DMS153 treated with DMSO at 0.1 percent for 48 hours (cell line): ENCODE data around the gene RPL13A.

Experiments
- DNase-seq: peaks from one replicate; lab custom pipeline; 2025; ENCODE audit not compliant: unreplicated experiment; lab: John Stamatoyannopoulos, UW

Gene RPL13A

DNA sequence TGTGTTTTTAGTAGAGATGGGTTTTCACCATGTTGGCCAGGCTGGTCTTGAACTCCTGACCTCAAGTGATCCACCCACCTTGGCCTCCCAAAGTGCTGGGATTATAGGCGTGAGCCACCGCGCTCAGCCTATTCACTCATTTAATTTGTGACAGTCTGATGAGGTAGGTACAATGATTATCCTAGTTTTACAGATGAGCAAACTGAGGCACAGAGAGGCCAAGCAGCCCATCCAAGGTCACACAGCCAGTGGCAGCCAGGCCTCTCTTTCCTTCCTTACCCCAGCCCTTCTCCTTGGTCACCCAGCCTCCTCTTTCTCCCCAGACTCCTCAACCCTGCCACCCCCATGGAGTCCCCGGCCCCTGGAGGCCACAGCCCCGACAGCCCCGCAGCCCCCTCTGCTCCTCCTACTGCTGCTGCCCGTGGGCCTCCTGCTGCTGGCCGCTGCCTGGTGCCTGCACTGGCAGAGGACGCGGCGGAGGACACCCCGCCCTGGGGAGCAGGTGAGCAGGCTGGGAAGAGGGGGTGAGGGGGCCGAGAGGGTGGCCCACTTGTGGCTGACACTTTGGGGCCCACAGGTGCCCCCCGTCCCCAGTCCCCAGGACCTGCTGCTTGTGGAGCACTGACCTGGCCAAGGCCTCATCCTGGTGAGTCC, 7.3 kb upstream of the RPL13A start:
- no peak for DNase-seq

DNA sequence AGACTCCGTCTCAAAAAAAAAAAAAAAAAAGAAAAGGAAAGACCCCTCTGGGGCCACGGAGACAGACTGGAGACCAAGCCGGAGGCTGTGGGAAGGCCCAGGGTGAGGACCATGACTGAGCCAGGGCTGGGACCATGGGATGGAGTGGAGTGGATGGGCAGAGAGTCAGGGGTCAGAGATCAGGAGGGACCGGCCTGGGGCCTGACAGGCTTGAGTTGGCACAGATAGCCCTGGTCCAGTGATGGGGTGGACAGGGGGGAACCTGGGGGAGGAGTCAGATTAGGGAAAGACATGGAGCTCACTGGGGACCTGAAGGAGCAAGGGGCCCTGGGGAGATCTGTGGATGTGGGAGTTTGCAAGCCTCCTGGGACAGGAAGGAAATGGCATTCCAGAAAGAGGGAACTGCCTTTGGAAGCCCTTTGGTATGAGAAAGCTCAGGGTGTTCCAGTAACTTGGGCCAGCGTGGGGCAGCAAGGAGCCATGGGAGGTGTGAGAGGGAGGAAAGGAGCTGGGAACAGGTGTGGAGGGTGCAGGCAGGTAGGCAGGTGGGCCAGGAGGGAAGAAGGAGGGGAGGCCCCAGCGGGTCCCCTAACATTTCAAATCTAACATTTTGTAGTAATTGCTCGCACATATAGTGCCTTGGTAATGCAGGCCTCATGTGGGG, 6.3 kb upstream of the RPL13A start:
- DNase-seq, result no peak

DNA sequence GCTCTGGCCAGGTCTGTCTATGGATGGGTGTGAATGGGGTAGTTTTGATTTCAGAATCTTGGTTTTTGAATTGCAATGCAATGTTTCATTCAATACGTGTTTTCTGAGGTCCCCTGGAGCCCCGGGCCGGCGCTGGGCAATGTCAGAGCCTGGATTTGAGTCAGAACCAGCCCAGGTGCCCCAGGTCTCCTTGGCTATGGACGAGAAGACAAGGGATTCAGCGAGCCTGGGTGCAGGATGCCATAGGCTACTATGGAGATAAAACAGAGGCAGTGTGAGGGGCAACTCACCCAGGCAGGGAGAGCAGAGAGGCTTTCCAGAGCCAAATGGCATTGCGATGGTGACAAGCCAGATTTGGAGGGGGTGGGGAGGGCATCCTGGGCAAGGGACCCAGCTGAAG, 1.2 kb upstream of the RPL13A start:
- DNase-seq, result no peak

DNA sequence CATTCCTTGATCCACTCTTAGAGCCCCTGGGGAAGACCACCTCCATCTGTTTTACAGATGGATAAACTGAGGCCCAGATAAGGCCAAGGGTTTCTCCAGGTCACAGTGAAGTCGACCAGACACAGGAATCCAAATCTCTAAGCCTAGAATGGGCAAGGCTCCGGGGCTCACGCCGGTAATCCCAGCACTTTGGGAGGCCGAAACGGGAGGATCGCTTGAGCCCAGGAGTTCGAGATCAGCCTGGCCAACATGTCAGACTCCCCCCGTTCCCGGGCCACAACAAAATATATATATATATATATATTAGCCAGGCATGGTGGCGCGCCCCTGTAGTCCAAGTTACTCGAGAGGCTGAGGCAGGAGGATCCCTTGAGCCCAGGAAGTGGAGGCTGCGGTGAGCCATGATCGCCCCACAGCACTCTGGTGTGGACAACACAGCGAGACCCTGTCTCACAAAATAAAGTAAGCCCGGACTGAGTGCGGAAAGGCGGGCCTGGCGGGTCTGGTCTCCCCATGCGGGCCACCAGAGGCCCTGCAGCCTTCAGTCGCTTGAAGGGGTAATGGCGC, 615 bp upstream of the RPL13A start:
- DNase-seq, result no peak

DNA sequence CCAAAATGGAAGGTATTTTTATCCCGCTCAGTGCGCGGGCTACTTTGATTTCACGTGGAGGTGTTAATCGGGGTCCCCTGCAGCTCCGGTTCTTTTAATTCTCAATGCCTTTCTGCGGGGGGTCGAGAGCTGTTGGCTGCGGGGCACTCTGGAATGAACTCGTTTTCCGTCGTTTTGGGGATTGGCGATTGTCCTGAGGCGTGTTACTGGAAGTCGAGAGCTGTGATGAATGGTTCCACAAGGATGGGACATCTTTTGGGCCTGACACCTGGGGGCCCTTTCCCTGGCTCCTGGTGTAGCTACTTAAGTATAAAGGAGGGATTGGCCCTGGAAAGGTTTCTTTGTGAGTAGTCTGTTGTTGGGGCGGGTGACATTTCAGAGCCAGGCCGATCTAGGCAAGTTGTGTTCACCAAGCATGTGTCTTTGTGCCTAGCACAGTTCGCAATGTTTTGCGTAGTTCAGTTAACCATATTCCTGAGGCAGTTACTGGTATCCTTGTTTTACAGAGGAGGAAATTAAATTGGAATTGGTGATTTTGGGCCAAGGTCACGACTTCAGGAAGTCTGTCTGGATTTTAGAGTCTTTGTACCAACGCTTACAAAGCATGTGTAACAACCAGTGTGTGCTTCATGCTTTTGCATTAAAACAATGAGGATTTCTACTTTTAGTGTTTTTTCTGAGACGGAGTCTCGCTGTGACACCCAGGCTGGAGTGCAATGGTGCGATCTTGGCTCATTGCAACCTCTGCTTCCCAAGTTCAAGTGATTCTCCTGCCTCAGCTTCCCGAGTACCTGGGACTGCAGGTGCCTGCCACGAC, 846 bp downstream of the RPL13A start:
- DNase-seq, result no peak

DNA sequence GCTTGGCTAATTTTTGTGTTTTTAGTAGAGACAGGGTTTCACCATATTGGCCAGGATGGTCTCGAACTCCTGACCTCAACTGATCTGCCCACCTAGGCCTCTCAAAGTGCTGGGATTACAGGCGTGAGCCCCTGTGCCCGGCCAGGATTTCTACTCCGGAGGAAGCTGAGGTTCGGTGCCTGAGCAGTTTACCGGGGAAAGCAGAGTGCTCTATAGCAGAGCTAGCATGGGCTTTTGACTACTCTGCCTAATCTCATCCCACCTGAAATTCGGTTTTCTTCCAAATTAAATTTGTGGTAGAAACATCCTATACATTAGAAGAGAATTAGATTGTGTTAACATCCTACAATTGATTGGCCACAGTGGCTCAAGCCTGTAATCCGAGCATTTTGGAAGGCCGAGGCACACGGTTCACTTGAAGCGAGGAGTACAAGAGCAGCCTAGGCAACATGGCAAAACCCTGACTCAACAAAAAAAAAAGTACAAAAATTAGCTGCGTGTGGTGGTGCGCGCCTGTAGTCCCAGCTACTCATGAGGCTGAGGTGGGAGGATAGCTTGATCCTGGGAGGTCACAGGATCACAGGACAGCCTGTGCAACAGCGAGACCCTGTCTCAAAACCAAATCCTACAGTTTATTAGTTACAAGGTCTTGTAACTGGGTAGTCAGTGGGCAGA, 1.6 kb downstream of the RPL13A start:
- DNase-seq, result no peak

DNA sequence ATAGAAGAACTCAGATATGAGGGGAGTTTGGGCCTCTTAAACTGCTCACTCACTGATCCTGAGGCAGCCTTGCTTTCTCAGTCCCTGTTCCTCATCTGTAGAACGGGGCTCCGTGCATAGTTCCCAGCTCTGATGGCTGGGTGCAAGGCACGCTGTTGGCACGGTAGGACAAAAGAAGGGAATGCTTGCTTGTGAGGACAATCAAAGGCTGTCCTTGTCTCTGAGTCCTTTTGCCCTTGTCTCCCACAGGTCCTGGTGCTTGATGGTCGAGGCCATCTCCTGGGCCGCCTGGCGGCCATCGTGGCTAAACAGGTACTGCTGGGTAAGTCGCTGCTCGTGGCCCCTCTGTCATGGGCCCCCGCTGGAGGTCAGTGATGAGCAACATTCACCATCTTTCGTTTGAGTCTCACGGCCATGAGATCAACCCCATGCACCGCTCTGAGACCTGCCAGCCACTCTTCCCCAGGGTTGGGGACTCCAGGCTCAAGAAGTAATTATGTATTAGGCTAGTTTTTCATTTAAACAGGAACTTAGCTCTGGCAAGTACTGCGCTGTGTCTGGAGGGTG, 2.3 kb downstream of the RPL13A start:
- DNase-seq, result no peak

DNA sequence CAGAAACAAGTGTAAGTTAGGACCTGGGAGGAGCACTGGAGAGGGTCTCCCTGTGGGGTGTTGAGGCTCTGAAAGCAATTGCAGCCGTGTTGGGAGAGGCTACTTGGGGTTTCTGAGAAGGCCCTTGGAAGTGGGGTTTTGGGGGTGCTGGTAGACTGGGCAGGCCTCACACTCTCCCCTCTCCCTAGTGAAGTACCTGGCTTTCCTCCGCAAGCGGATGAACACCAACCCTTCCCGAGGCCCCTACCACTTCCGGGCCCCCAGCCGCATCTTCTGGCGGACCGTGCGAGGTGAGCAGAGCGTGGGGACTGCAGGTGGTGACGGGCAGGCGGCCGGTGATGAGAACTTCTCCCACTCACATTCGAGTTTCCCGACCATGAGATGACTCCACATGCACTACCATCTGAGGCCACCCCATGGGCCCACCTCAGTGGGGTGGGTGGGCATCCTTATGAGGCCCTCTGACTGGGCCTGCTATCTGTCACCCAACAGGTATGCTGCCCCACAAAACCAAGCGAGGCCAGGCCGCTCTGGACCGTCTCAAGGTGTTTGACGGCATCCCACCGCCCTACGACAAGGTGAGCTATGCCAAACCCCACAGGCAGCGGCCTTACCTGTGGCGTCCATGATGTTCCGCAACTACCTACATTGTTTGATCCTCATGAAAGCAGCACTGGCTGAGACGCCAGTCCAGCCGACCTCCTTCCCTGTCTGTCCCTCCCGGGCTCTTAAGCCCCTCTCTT, 3.0 kb downstream of the RPL13A start:
- DNase-seq, result no peak

DNA sequence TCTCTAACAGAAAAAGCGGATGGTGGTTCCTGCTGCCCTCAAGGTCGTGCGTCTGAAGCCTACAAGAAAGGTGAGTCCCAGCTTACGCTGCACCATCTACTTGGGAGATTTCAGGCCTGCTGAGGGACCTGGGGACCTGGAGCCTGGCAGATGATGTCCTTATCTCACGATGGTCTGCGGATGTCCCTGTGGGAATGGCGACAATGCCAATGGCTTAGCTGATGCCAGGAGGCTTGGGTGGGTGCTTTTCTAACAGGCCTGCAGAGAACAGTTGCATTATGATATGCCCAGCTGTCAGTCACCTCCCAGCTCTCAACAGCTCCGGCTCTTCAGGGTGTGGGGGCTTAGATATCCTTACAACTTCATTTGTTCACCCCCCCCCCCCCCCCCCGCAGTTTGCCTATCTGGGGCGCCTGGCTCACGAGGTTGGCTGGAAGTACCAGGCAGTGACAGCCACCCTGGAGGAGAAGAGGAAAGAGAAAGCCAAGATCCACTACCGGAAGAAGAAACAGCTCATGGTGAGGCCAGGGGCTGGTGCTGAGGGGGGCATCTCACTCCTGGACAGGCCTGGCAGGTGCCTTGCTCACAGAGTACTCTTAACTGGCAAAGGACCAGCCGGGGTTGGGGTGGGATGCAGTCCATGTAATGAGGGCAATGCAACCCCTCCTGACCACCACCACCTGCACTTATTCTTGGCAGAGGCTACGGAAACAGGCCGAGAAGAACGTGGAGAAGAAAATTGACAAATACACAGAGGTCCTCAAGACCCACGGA, 3.8 kb downstream of the RPL13A start:
- DNase-seq, result no peak

DNA sequence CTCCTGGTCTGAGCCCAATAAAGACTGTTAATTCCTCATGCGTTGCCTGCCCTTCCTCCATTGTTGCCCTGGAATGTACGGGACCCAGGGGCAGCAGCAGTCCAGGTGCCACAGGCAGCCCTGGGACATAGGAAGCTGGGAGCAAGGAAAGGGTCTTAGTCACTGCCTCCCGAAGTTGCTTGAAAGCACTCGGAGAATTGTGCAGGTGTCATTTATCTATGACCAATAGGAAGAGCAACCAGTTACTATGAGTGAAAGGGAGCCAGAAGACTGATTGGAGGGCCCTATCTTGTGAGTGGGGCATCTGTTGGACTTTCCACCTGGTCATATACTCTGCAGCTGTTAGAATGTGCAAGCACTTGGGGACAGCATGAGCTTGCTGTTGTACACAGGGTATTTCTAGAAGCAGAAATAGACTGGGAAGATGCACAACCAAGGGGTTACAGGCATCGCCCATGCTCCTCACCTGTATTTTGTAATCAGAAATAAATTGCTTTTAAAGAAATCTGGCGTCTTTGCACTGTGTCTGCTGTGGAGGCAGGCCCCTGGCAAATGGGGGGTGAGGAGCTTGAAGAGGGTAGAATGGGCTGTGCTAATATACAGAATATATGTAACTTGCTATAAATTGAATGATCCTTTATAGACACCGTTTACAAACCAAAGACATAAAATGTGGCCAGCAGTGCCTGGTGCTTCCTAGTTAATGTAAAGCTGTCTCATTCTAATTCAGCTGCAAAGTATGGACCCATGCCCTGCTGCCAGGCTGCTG, 4.6 kb downstream of the RPL13A start:
- DNase-seq, result no peak

DNA sequence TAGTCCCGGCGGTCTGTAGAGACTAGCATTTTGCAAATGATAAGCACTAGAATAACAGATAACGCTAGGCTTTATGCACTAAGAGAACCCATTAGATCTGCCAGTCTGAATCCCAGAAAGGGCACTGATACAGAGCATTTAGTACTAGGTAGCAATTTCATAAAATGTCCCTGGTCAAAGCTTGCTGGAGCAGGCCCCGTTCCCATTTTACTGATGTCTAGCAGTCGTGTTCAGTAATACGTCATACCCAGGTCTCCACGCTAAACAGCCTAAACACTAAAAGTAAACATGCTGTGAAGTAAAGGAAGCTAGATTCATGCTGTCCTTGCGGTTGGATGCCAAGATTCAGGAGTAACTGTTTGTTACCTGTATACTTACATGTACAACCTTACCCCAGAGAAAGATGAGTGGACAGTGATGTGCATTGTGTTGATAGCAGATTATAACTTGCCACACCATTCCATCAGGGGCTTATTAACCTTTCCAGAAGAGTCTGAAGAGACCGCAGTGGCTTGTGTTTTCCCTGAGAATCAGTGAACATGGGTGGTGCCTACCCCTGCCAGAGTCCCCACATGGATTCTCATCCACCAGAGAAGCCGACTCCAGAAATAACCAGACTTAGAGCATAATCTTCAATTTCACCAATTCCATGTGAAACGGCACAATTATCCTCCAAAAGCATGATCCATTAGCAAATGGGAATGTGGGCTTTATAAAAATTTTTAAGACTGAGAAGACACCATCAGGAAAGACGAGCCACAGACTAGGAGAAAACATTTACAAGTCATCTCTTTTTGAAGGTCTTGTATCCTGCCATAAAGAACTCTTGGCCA, 5.4 kb downstream of the RPL13A start:
- no peak for DNase-seq

DNA sequence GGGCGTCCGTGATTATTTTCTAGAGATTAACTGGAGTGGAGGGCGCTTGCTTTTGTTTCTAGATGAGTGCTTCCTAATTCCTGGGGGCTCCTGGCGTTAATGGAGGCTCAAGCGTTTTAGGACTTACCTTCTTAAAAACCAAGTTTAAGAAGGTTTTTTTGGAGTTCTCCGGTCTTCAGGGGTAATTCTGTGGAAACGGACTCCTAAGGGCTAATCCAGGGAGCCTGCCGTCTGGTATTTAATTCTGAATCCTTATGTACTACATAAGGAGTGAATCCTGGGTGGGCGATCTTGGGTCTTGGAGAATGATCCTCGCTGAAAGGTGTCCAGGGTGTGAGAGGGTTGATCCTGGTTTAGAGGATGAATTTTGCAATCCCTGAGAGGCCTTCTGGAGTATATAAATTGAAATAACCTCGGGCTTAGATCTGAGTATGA, 9.2 kb downstream of the RPL13A start:
- DNase-seq, result no peak

DNA sequence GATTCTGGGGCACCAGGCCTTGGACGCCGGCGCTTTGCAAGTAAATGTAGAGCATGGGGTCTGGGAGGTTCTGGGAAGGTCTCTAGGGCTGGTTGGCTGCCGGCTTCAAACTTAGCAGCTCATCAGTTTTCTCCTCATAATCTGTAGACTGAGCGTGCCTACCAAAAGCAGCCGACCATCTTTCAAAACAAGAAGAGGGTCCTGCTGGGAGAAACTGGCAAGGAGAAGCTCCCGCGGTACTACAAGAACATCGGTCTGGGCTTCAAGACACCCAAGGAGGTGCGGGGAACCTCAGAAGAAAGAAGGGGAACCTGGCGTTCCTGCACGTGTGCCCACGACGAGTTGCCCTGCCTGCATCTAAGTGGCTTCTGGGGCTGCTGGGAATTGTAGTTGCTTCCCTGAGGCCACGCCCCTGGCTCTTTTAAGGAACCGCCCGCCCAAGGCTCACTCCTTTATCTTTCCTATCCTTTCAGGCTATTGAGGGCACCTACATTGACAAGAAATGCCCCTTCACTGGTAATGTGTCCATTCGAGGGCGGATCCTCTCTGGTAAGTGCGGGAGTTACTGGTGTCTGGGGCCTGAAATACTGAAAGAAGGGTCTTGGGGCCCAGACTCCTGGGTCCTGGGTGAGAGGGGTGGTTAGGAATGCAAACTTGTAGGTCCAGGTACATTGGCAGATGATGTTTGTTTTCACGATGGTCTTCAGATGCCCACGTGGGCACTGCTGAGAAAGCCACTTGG, 9.8 kb downstream of the RPL13A start:
- DNase-seq, result no peak

DNA sequence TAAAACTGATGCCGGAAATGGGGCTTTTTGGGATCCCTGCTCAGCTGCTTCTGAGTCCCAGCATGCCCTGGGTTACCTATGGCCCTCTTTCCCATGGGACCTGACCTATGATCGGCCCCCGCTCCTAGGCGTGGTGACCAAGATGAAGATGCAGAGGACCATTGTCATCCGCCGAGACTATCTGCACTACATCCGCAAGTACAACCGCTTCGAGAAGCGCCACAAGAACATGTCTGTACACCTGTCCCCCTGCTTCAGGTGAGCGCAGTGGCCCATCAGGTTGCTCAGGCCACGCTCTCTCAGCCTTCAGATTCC, 10.3 kb downstream of the RPL13A start:
- no peak for DNase-seq

DNA sequence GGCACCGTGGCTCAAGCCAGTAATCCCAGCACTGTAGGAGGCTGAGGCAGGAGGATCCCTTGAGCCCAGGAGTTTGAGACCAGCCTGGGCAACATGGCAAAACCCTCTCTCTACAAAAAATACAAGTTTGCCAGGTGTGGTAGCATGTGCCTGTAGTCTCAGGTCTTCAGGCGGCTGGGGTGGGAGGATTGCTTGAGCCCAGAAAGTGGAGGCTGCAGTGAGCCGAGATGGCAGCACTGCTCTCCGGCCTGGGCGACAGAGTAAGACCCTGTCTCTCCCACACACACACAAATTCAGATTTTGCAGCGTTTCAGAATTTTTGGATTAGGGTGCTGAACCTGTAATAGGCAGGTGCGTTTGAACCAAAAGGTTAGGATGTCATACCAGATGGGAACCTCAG, 11.1 kb downstream of the RPL13A start:
- DNase-seq, result no peak

DNA sequence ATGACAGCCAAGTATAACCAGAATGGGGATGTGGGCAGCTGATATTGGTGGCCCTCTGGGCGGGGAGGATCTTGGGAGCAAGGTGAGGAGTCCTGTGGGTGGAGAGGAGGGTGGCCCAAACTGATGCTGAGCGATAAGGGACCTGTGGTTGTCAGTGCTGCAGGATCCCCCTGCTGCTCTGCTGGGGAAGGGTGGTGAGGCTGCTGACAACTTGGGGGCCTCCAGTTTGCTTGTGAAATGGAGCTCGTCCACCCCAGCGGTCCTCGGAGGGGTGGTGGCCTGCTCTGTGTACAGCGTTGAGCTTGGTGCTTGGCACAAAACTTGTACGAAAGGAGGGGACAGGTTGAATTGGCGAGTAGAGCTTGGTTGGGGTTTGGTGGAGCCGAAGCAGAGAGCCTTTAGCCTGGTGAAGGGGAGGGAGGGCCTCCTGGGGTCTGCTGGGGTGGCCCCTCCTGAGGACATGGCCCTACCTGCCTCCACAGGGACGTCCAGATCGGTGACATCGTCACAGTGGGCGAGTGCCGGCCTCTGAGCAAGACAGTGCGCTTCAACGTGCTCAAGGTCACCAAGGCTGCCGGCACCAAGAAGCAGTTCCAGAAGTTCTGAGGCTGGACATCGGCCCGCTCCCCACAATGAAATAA, 11.7 kb downstream of the RPL13A start:
- DNase-seq, result no peak
